ENCODE results near the gene CLTA. TPM values are rescaled to one million over a fixed set of nuclear protein-coding genes. Genes with fewer than 3 reads are reported as not detected.

CLTA gene
- total RNA-seq, 2 donors from 2014 or later: 210 to 312 TPM

DNA sequence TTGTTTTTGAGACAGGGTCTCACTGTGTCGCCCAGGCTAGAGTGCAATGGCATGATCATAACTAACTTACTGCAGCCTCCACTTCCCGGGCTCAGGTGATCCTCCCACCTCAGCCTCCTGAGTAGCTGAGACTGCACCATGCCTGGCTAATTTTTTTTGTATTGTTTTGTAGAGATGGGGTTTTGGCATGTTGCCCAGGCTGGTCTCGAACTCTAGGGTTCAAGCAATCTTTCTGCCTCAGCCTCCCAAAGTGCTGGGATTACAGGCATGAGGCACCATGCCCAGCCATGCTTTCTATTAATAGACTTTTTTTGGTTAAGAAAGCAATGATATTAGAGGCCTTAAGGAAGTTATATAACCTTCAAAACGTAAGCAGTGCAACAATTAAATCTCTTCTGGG, 23.3 kb downstream of the CLTA start:
- Histone ChIP-seq H3K9ac (ENCODE audit: low read depth in 2 of 2, low read length in 2 of 2) (no peak overlapping the region), H3K9me3 (no peaks in the 10 kb centered on the region), H3K4me1 (no peaks in the 10 kb centered on the region), H3K36me3 (peaks cover 18% of the 10 kb centered on the region), H3K27me3 (no peaks in the 10 kb centered on the region), H3K27ac (no peak overlapping the region), H3K4me3 (no peak overlapping the region)
- TF ChIP-seq, protein P1, sequence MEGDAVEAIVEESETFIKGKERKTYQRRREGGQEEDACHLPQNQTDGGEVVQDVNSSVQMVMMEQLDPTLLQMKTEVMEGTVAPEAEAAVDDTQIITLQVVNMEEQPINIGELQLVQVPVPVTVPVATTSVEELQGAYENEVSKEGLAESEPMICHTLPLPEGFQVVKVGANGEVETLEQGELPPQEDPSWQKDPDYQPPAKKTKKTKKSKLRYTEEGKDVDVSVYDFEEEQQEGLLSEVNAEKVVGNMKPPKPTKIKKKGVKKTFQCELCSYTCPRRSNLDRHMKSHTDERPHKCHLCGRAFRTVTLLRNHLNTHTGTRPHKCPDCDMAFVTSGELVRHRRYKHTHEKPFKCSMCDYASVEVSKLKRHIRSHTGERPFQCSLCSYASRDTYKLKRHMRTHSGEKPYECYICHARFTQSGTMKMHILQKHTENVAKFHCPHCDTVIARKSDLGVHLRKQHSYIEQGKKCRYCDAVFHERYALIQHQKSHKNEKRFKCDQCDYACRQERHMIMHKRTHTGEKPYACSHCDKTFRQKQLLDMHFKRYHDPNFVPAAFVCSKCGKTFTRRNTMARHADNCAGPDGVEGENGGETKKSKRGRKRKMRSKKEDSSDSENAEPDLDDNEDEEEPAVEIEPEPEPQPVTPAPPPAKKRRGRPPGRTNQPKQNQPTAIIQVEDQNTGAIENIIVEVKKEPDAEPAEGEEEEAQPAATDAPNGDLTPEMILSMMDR (IDR thresholded peaks at IDR 0.05): no peak
- intact Hi-C loops (cut with DNase I): no loop called here
- DNase-seq: no peak

DNA sequence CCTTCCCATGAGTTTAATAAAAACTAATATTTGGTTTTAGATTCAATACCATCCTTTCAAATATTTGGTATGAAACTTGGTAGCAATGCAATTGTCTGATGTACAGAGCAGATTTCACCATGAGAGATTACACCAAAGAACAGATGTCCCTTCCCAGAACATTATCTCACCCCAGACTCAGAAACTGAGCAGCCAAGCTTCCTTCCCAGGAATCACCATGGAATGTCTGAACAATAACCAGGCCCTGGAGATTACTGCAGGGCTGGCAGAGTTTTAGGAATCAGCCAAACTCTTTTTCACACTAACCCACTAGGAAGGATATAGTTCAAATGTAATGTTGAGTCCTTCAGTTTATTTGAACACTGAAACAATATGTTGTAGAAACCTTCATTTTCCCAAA, 23.9 kb downstream of the CLTA start:
- Histone ChIP-seq H3K4me3 (no peak overlapping the region), H3K4me1 (no peaks in the 10 kb centered on the region)

GRCh38 chr9:36217256-36217968, 26.7 kb downstream of the CLTA start:
- no peak for DNase-seq
- Histone ChIP-seq H3K27ac (no peak overlapping the region), H3K4me3 (no peak overlapping the region), H3K9me3 (no peaks in the 10 kb centered on the region), H3K27me3 (no peaks in the 10 kb centered on the region), H3K9ac (ENCODE audit: low read depth in 2 of 2, low read length in 2 of 2) (no peak overlapping the region), H3K36me3 (peaks cover 30% of the 10 kb centered on the region), H3K4me1 (no peaks in the 10 kb centered on the region)
- intact Hi-C loops (cut with DNase I): no loop called here
- TF ChIP-seq, protein P1 (IDR thresholded peaks at IDR 0.05): no peak

More for the DNA sequence above, 23.9 kb downstream of the CLTA start:
- intact Hi-C loops (cut with DNase I): no loop called here
- Histone ChIP-seq H3K27me3 (no peaks in the 10 kb centered on the region), H3K36me3 (peaks cover 18% of the 10 kb centered on the region), H3K27ac (no peak overlapping the region), H3K9me3 (no peaks in the 10 kb centered on the region), H3K9ac (ENCODE audit: low read depth in 2 of 2, low read length in 2 of 2) (no peak overlapping the region)
- TF ChIP-seq, protein P1 (IDR thresholded peaks at IDR 0.05): no peak
- DNase-seq: no peak

- intact Hi-C loops (cut with DNase I): no loop called here
- no peaks in the 10 kb centered on the region for H3K9me3 ChIP-seq
- no peak for DNase-seq
- no peak overlapping the region for H3K27ac ChIP-seq
- no peak overlapping the region for H3K4me3 ChIP-seq
- no peak overlapping the region for H3K9ac ChIP-seq (ENCODE audit: low read depth in 2 of 2, low read length in 2 of 2)
- H3K27me3 ChIP-seq: no peaks in the 10 kb centered on the region
- peaks cover 34% of the 10 kb centered on the region for H3K36me3 ChIP-seq
- no peaks in the 10 kb centered on the region for H3K4me1 ChIP-seq
- TF ChIP-seq, protein P1 (IDR thresholded peaks at IDR 0.05): no peak
Observed at GRCh38 chr9:36218011-36218410, 27.3 kb downstream of the CLTA start.

GRCh38 chr9:36218411-36218901, 27.7 kb downstream of the CLTA start:
- peaks cover 39% of the 10 kb centered on the region for H3K36me3 ChIP-seq

More at GRCh38 chr9:36218411-36218901, 27.7 kb downstream of the CLTA start:
- TF ChIP-seq, protein P1 (IDR thresholded peaks at IDR 0.05): no peak
- Histone ChIP-seq H3K4me1 (no peaks in the 10 kb centered on the region), H3K27ac (no peak overlapping the region), H3K9ac (ENCODE audit: low read depth in 2 of 2, low read length in 2 of 2) (no peak overlapping the region), H3K27me3 (no peaks in the 10 kb centered on the region), H3K9me3 (no peaks in the 10 kb centered on the region), H3K4me3 (no peak overlapping the region)
- intact Hi-C loops (cut with DNase I): no loop called here
- no peak for DNase-seq
